IMR-90 (cell line): Measurements from ENCODE around the gene PPP1R37. TPM values are rescaled to one million over a fixed set of nuclear protein-coding genes. Genes with fewer than 3 reads are reported as not detected.

Experiments used
- ATAC-seq: fragments of 200-7000 bp; cut with Tn5 transposase; 2 replicates; pipeline ENCODE4 v1.9.1; 2020; ENCODE audit warnings: low read depth, mild to moderate bottlenecking, moderate library complexity
- BruUV-seq: library from RNA; stranded (reverse); fragments of 400-500 nt; replicated peaks from 2 replicates; lab custom pipeline; 2021; lab: Mats Ljungman, UMichigan
- CTCF ChIA-PET: fragments of 300-600 bp; formaldehyde crosslinking; extraction: SDS; loops from one replicate; lab custom pipeline; 2021; ENCODE audit warnings: antibody characterized with exemption; lab: Yijun Ruan, JAX
- POLR2A ChIA-PET: fragments of 300-600 bp; sonication (Branson Sonifier 250); formaldehyde crosslinking; loops from one replicate; lab custom pipeline; 2022; ENCODE audit warnings: antibody characterized with exemption; ENCODE audit not compliant: unreplicated experiment; lab: Charles Lee
- DNase-seq: peaks from one replicate; pipeline ENCODE4 v3.0.0; 2013
- H2AFZ ChIP-seq: replicated peaks from 2 replicates; pipeline ENCODE3; 2013; ENCODE audit warnings: low read length, mild to moderate bottlenecking; ENCODE audit not compliant: poor library complexity
- H2AK5ac ChIP-seq: 2 replicates; pipeline ENCODE4 v1.6.1; 2013; ENCODE audit warnings: low read depth, low read length, inconsistent platforms
- H2AK9ac ChIP-seq: replicated peaks from 2 replicates; pipeline ENCODE3; 2013; ENCODE audit warnings: mild to moderate bottlenecking, low read depth, low read length, moderate library complexity; ENCODE audit not compliant: poor library complexity
- H2BK120ac ChIP-seq: 2 replicates; pipeline ENCODE4 v1.6.1; 2013; ENCODE audit warnings: low read depth, low read length, inconsistent platforms
- H2BK15ac ChIP-seq: 3 replicates; pipeline ENCODE4 v1.6.1; 2013; ENCODE audit warnings: low read depth, low read length, inconsistent platforms
- H2BK20ac ChIP-seq: 2 replicates; pipeline ENCODE4 v1.6.1; 2013; ENCODE audit warnings: low read depth, mild to moderate bottlenecking, inconsistent platforms, low read length, moderate library complexity
- H2BK5ac ChIP-seq: 2 replicates; pipeline ENCODE4 v1.6.1; 2013; ENCODE audit warnings: mild to moderate bottlenecking, low read depth, low read length, inconsistent platforms; ENCODE audit not compliant: poor library complexity, severe bottlenecking
- H3K14ac ChIP-seq: replicated peaks from 2 replicates; pipeline ENCODE4 v1.6.1; 2013; ENCODE audit warnings: low read depth, low read length, inconsistent platforms
- H3K18ac ChIP-seq: 2 replicates; pipeline ENCODE4 v1.6.1; 2013; ENCODE audit warnings: low read depth, low read length, control low read depth
- H3K23ac ChIP-seq: 2 replicates; pipeline ENCODE4 v1.6.1; 2013; ENCODE audit warnings: low read depth, low read length, inconsistent platforms
- H3K27ac ChIP-seq: 2 replicates; pipeline ENCODE4 v1.5.1; 2013; ENCODE audit warnings: mild to moderate bottlenecking, control low read depth, low read length; ENCODE audit not compliant: insufficient read depth
- H3K27me3 ChIP-seq: 2 replicates; pipeline ENCODE4 v1.6.1; 2013; ENCODE audit warnings: low read length; ENCODE audit not compliant: control insufficient read depth, insufficient read depth
- H3K36me3 ChIP-seq: 2 replicates; pipeline ENCODE4 v1.6.1; 2013; ENCODE audit warnings: low read length, mixed read lengths; ENCODE audit not compliant: control insufficient read depth, insufficient read depth
- H3K4ac ChIP-seq: 2 replicates; pipeline ENCODE4 v1.6.1; 2013; ENCODE audit warnings: low read depth, low read length, inconsistent platforms
- H3K4me1 ChIP-seq: 2 replicates; pipeline ENCODE4 v1.6.1; 2013; ENCODE audit warnings: low read length, mixed read lengths; ENCODE audit not compliant: control insufficient read depth, insufficient read depth
- H3K4me2 ChIP-seq: 2 replicates; pipeline ENCODE4 v1.6.1; 2013; ENCODE audit warnings: low read depth, mild to moderate bottlenecking, control low read depth, low read length, moderate library complexity
- H3K4me3 ChIP-seq: 2 replicates; pipeline ENCODE4 v1.5.1; 2013; ENCODE audit warnings: low read depth, mild to moderate bottlenecking, control low read depth, low read length, moderate library complexity; ENCODE audit not compliant: insufficient read depth
- H3K56ac ChIP-seq: 2 replicates; pipeline ENCODE4 v1.6.1; 2013; ENCODE audit warnings: low read length, inconsistent platforms; ENCODE audit not compliant: insufficient read depth; ENCODE audit errors: extremely low read depth
- H3K79me1 ChIP-seq, 2 experiments: 2 replicates each; pipeline ENCODE4 v1.6.1; 2013; ENCODE audit warnings: low read length in 2 of 2, inconsistent platforms in 1 of 2, low read depth in 1 of 2
- H3K9ac ChIP-seq: 2 replicates; pipeline ENCODE4 v1.6.1; 2013; ENCODE audit warnings: low read depth, low read length, control low read depth
- H3K9me1 ChIP-seq: 2 replicates; pipeline ENCODE4 v1.6.1; 2013; ENCODE audit warnings: low read length, inconsistent platforms; ENCODE audit not compliant: insufficient read depth
- H3K9me3 ChIP-seq: 2 replicates; pipeline ENCODE4 v1.6.1; 2013; ENCODE audit warnings: low read length; ENCODE audit not compliant: control insufficient read depth, insufficient read depth
- H4K20me1 ChIP-seq: 2 replicates; pipeline ENCODE4 v1.6.1; 2013; ENCODE audit warnings: low read length, inconsistent platforms; ENCODE audit not compliant: insufficient read depth
- H4K5ac ChIP-seq: 2 replicates; pipeline ENCODE4 v1.6.1; 2013; ENCODE audit warnings: mild to moderate bottlenecking, low read depth, low read length, control low read depth
- H4K8ac ChIP-seq, 2 experiments: 2 replicates each; pipeline ENCODE4 v1.6.1; 2013; ENCODE audit warnings: low read depth in 2 of 2, low read length in 2 of 2, control low read depth in 1 of 2, inconsistent platforms in 1 of 2
- H4K91ac ChIP-seq: 2 replicates; pipeline ENCODE4 v1.6.1; 2013; ENCODE audit warnings: low read depth, low read length, inconsistent platforms; ENCODE audit not compliant: insufficient read depth
- BHLHE40 ChIP-seq: fragments of 150-350 bp; IDR thresholded peaks from 2 replicates; pipeline ENCODE4 v1.6.1; 2016; ENCODE audit warnings: mild to moderate bottlenecking, low read depth, low read length
- CEBPB ChIP-seq: IDR thresholded peaks from 2 replicates; pipeline ENCODE4 v1.6.1; 2012; ENCODE audit warnings: low read depth, low read length, improper control_type of control experiment
- CHD1 ChIP-seq: IDR thresholded peaks from 2 replicates; pipeline ENCODE4 v1.6.1; 2012; ENCODE audit warnings: low read depth, low read length, improper control_type of control experiment
- CTCF ChIP-seq: conservative IDR thresholded peaks from 2 replicates; pipeline ENCODE4 v1.5.1; 2012; ENCODE audit warnings: mild to moderate bottlenecking, low read depth, low read length, improper control_type of control experiment
- ELK1 ChIP-seq: fragments of 150-350 bp; IDR thresholded peaks from 2 replicates; pipeline ENCODE4 v1.6.1; 2016; ENCODE audit warnings: low read depth, mild to moderate bottlenecking, low read length, moderate library complexity, borderline replicate concordance
- FOS ChIP-seq: fragments of 150-350 bp; IDR thresholded peaks from 2 replicates; pipeline ENCODE4 v1.6.1; 2016; ENCODE audit warnings: low read depth, low read length
- MAFK ChIP-seq: IDR thresholded peaks from 2 replicates; pipeline ENCODE4 v1.6.1; 2012; ENCODE audit warnings: low read depth, low read length, improper control_type of control experiment
- MAZ ChIP-seq: IDR thresholded peaks from 2 replicates; pipeline ENCODE4 v1.6.1; 2012; ENCODE audit warnings: low read depth, mild to moderate bottlenecking, low read length, improper control_type of control experiment, moderate library complexity, borderline replicate concordance
- MXI1 ChIP-seq: IDR thresholded peaks from 2 replicates; pipeline ENCODE4 v1.6.1; 2012; ENCODE audit warnings: low read depth, mild to moderate bottlenecking, low read length, moderate library complexity, borderline replicate concordance
- NFE2L2 ChIP-seq: fragments of 150-350 bp; IDR thresholded peaks from 2 replicates; pipeline ENCODE4 v1.6.1; 2016; ENCODE audit warnings: low read depth, mild to moderate bottlenecking, low read length
- POLR2A ChIP-seq: IDR thresholded peaks from 2 replicates; pipeline ENCODE4 v1.6.1; 2012; ENCODE audit warnings: mild to moderate bottlenecking, low read depth, low read length
- RAD21 ChIP-seq: IDR thresholded peaks from 2 replicates; pipeline ENCODE4 v1.6.1; 2012; ENCODE audit warnings: low read length, improper control_type of control experiment
- RCOR1 ChIP-seq: IDR thresholded peaks from 2 replicates; pipeline ENCODE4 v1.6.1; 2012; ENCODE audit warnings: mild to moderate bottlenecking, low read length, improper control_type of control experiment; ENCODE audit not compliant: insufficient replicate concordance
- RFX5 ChIP-seq: IDR thresholded peaks from 2 replicates; pipeline ENCODE4 v1.8.0; 2012; ENCODE audit warnings: low read depth, mild to moderate bottlenecking, low read length, moderate library complexity
- SMC3 ChIP-seq: fragments of 150-350 bp; IDR thresholded peaks from 2 replicates; pipeline ENCODE4 v1.6.1; 2016; ENCODE audit warnings: low read depth, mild to moderate bottlenecking, antibody characterized with exemption, low read length, moderate library complexity
- USF2 ChIP-seq: fragments of 150-350 bp; IDR thresholded peaks from 2 replicates; pipeline ENCODE4 v1.6.1; 2017; ENCODE audit warnings: mild to moderate bottlenecking, antibody characterized with exemption, low read length, low read depth
- WGBS, 2 experiments: methylation state at CpG; one replicate each; pipeline versions ENCODE4 v1.1.5 to v1.1.7; 2013; ENCODE audit warnings: missing lambda C conversion rate in 2 of 2; ENCODE audit not compliant: insufficient read length in 1 of 2; ENCODE audit errors: extremely low coverage in 2 of 2; 5-methylcytosine and 5-hydroxymethylcytosine counted together
- dilution Hi-C: fragments of 300-500 bp; cut with HindIII; formaldehyde crosslinking; loops from one replicate; pipeline ENCODE4 v1.14.3; 2018; ENCODE audit warnings: low sequenced_read_pairs; ENCODE audit not compliant: unreplicated experiment
- in situ Hi-C: fragments of 300-500 bp; cut with MboI; formaldehyde crosslinking; loops from 3 replicates; pipeline ENCODE4 v1.14.3; 2019; ENCODE audit warnings: low sequenced_read_pairs, inconsistent platforms, mixed read lengths
- intact Hi-C: fragments of 100-400 bp; cut with micrococcal nuclease; formaldehyde crosslinking; loops from 2 replicates; pipeline ENCODE4 v1.10.0; 2022
- polyA plus RNA-seq, 3 experiments: library from polyadenylated mRNA; depleted of rRNA; stranded (reverse); fragments of >200 nt; gene quantifications; 2 replicates each; pipeline ENCODE4 v1.2.3, GENCODE V29; 2012; ENCODE audit warnings: low replicate concordance in 1 of 3
- total RNA-seq: library from RNA; depleted of rRNA; stranded (reverse); fragments of >200 nt; gene quantifications from 2 replicates; pipeline ENCODE4 v1.2.3, GENCODE V29; 2012

PPP1R37 gene
- total and polyA plus RNA-seq, 2 of the 4 experiments (the other 2 are of a cell fraction): 13.1 to 18.5 TPM

DNA sequence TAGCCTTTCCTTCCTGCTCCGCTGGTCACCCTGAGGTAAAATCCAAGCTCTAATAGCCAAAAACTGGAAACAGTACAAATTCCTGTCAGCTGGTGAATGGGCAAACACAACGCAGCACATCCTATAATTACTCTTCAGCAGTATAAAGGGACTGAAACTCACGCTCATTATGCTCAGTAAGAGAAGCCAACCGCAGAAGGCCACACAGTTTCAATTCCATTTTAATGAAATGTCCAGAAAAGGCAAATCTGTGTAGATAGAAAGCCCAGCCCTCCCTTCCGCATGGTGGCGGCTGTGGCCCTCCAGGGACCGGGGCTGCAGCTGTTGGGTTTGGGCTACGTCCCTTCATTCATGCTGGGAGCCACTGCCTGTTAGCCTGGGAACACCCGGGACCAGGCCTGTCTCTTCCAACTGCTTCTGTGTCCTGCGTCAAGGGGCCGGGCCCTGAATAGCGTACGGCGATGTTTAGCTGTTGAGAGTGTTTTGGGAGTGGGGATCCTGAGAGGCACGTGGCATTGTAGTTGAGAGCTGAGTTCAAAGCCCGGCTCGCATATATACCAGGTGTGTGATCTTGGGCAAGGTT lies 44.3 kb downstream of the PPP1R37 start:
- Histone ChIP-seq H2BK20ac (no peak overlapping the region), H3K4me1 (peaks cover 2% of the 10 kb centered on the region; the same call in 1 of the 2 replicates), H3K4me3 (no peak overlapping the region), H3K9me1 (peaks cover 11% of the 10 kb centered on the region), H2AFZ (no peak overlapping the region), H4K91ac (no peak overlapping the region), H3K4me2 (no peak overlapping the region), H2BK5ac (no peak overlapping the region), H2BK15ac (no peak overlapping the region), H3K36me3 (peaks cover 18% of the 10 kb centered on the region), H4K8ac (no peak overlapping the region), H4K5ac (no peak overlapping the region), H3K18ac (no peak overlapping the region), H3K27me3 (no peaks in the 10 kb centered on the region), H2AK5ac (no peak overlapping the region), H4K20me1 (peaks cover 44% of the 10 kb centered on the region), H3K27ac (no peak overlapping the region), H2BK120ac (no peak overlapping the region), H3K9ac (no peak overlapping the region), H3K23ac (no peak overlapping the region), H2AK9ac (no peak overlapping the region), H3K14ac (no peak overlapping the region), H3K9me3 (no peaks in the 10 kb centered on the region), H3K4ac (no peak overlapping the region), H3K56ac (no peak overlapping the region), H3K79me1 (peaks cover 29 to 65% of the 10 kb centered on the region in 2 experiments)
- DNase-seq (no peak), ATAC-seq (no peak)
- WGBS, 2 experiments: 76% methylated on average over 5 of the region's 17 CpGs; no CpG with 5 or more reads in 1 of the 2 experiments
- intact Hi-C loops (no loop called here), dilution Hi-C loops (no loop called here), in situ Hi-C loops (no loop called here)
- CTCF ChIA-PET: interaction anchor here (0.7 kb wide), 1 partner anchor 106 kb away, joined by 3 read pairs; no protein-coding TSS in a partner anchor
- no TSS peak for BruUV-seq
- POLR2A ChIA-PET: no interaction called here
- TF ChIP-seq POLR2A (no peak), CEBPB (no peak), MXI1 (no peak), RFX5 (no peak), NFE2L2 (no peak), RCOR1 (no peak), CTCF (no peak), ELK1 (no peak), FOS (no peak), MAFK (no peak), SMC3 (no peak), CHD1 (no peak), MAZ (no peak), USF2 (no peak), RAD21 (no peak), BHLHE40 (no peak)
